Right lobe of liver (tissue), 6 donors: ENCODE measurements around the gene RBMS3. TPM values are rescaled to one million over a fixed set of nuclear protein-coding genes. Genes with fewer than 3 reads are reported as not detected.

Experiments
- ATAC-seq, 4 donors: fragments of 200-7000 bp; cut with Tn5 transposase; one replicate each; pipeline ENCODE4 v1.9.1; 2020; ENCODE audit warnings: mild to moderate bottlenecking in 4 of 4, moderate library complexity in 4 of 4
- DNase-seq, 3 donors: peaks; one replicate each; pipeline ENCODE4 v3.0.0-alpha.2; 2020
- H3K27ac ChIP-seq, 3 donors: fragments of 200-600 bp; one replicate each; pipeline ENCODE4 v1.8.0; 2022
- H3K27me3 ChIP-seq, 2 donors: fragments of 200-600 bp; one replicate each; pipeline ENCODE4 v1.8.0; 2022
- H3K36me3 ChIP-seq, 4 donors: fragments of 200-600 bp; sonication (generic) in 1 of 4; one replicate each; pipeline versions ENCODE4 v1.5.1 to v1.8.0; 2017 to 2022; ENCODE audit warnings: control low read depth in 1 of 4
- H3K4me1 ChIP-seq, 4 donors: fragments of 200-600 bp; sonication (generic) in 1 of 4; one replicate each; pipeline versions ENCODE4 v1.5.1 to v1.8.0; 2017 to 2022; ENCODE audit warnings: control low read depth in 1 of 4
- H3K4me3 ChIP-seq, 3 donors: fragments of 200-600 bp; one replicate each; pipeline ENCODE4 v1.8.0; 2022
- H3K9me3 ChIP-seq, 4 donors: fragments of 200-600 bp; sonication (generic) in 1 of 4; one replicate each; pipeline versions ENCODE4 v1.5.1 to v1.8.0; 2017 to 2022; ENCODE audit warnings: control low read depth in 1 of 4
- POLR2A ChIP-seq: fragments of 450-650 bp; IDR thresholded peaks from one replicate; pipeline ENCODE4 v1.6.1; 2017; ENCODE audit warnings: antibody characterized with exemption, mild to moderate bottlenecking
- WGBS: methylation state at CpG from one replicate; pipeline ENCODE4 v1.1.6; 2018; ENCODE audit warnings: low coverage, low lambda C conversion rate; ENCODE audit not compliant: insufficient coverage; ENCODE audit errors: missing lambda C conversion rate; 5-methylcytosine and 5-hydroxymethylcytosine counted together
- intact Hi-C, 2 donors: fragments of 100-400 bp; cut with DNase I; formaldehyde crosslinking; loops; one replicate each; pipeline versions ENCODE4 v1.11.2 to v1.14.1; 2022
- total RNA-seq, 6 experiments: library from RNA; depleted of rRNA in 2 of 6; stranded (reverse); fragments of >200 nt in 2 of 6; fragmentation: NEBNext Ultra II Directional in 3 of 6; extraction: Animal tissue kit (Norgen Biotek cat#: 25700) in 3 of 6; gene quantifications; one replicate each; pipeline versions ENCODE4 v1.1.0 to v1.2.4, GENCODE V29; 2016 to 2023
- TF ChIP-seq, protein P1 (sequence below), 4 donors: fragments of 200-600 bp in 3 of 4; fragments of 450-650 bp in 1 of 4; IDR thresholded peaks; one replicate each; pipeline versions ENCODE4 v1.5.1 to v1.8.0; 2016 to 2022; ENCODE audit warnings: antibody characterized with exemption in 4 of 4, mild to moderate bottlenecking in 2 of 4
- donor health status: DM: no; HTN: yes; CAD: no.
- donor health status: DM: no; HTN: no; CAD: no.
- donor health status: DM: no; HTN: no; CAD: no.
- donor health status: DM: no; HTN: yes; CAD: no.
- donor health status: DM: no; HTN: yes; CAD: no.

RBMS3 gene
- total RNA-seq, 6 experiments from 2014 or later = 6.3 to 11.5 (median 8.3) TPM

DNA sequence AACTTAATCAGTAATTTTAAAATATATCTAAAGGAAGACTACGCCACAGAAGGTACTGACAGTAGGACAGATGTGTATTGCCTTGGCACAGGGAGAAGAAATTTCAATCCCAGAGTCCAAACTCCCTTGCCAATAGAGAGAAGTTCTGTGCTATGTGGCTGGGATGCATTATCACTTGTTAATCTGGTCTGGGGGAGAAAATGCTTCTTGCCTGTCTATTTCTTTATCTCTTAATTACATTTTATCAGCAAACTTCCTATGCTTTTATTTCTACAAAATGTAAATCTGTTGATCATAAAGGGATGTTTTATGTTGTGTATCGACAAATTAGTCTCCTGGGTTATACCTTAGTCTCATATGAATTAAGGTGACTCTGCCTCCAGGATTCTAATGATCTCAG, 21.7 kb downstream of the RBMS3 start:
- DNase-seq = no peak
- intact Hi-C loops = no loop called here
- Histone ChIP-seq H3K27ac (no peak overlapping the region), H3K4me1 (no peaks in the 10 kb centered on the region), H3K4me3 (no peak overlapping the region), H3K36me3 (no peaks in the 10 kb centered on the region), H3K27me3 (no peaks in the 10 kb centered on the region), H3K9me3 (no peaks in the 10 kb centered on the region)
- ATAC-seq = no peak
- 68% methylated on average over 2 of the region's 2 CpGs for WGBS
- no peak for TF ChIP-seq POLR2A
- TF ChIP-seq, protein P1, sequence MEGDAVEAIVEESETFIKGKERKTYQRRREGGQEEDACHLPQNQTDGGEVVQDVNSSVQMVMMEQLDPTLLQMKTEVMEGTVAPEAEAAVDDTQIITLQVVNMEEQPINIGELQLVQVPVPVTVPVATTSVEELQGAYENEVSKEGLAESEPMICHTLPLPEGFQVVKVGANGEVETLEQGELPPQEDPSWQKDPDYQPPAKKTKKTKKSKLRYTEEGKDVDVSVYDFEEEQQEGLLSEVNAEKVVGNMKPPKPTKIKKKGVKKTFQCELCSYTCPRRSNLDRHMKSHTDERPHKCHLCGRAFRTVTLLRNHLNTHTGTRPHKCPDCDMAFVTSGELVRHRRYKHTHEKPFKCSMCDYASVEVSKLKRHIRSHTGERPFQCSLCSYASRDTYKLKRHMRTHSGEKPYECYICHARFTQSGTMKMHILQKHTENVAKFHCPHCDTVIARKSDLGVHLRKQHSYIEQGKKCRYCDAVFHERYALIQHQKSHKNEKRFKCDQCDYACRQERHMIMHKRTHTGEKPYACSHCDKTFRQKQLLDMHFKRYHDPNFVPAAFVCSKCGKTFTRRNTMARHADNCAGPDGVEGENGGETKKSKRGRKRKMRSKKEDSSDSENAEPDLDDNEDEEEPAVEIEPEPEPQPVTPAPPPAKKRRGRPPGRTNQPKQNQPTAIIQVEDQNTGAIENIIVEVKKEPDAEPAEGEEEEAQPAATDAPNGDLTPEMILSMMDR (IDR thresholded peaks at IDR 0.05) = no peak

DNA sequence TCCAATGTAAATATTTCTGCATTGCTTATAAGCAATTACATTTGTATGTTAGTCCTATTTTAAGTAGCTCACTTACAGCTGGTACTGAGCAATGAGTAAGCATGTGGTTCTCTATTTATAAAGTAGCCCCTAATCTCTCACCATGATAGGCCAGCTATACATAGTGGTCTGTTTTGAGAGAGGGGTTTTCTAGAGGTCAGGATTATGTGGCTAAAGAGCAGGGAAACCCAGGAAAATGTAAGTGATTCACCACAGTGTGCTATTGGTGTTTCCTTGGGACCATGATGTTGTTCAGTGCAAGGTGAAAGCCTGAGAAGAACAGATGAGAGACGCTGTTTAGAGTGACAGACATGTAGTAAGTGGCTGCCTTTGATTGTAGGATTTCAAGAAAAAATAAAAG, 26.4 kb downstream of the RBMS3 start:
- WGBS = 100% methylated on average over 1 of the region's 1 CpG
- no peaks in the 10 kb centered on the region for H3K27me3 ChIP-seq
- intact Hi-C loops = no loop called here

GRCh38 chr3:29310865-29311264, 30.0 kb downstream of the RBMS3 start:
- intact Hi-C loops = no loop called here
- H3K27me3 ChIP-seq = no peaks in the 10 kb centered on the region
- no peak overlapping the region for H3K4me3 ChIP-seq
- ATAC-seq = no peak
- H3K9me3 ChIP-seq = no peaks in the 10 kb centered on the region
- WGBS = 44% methylated on average over 1 of the region's 1 CpG
- H3K36me3 ChIP-seq = no peaks in the 10 kb centered on the region
- H3K4me1 ChIP-seq = no peaks in the 10 kb centered on the region
- TF ChIP-seq POLR2A = no peak
- TF ChIP-seq, protein P1 (IDR thresholded peaks at IDR 0.05) = no peak
- no peak for DNase-seq
- no peak overlapping the region for H3K27ac ChIP-seq

More for the DNA sequence above, 26.4 kb downstream of the RBMS3 start:
- TF ChIP-seq, protein P1 (IDR thresholded peaks at IDR 0.05) = no peak
- TF ChIP-seq POLR2A = no peak
- Histone ChIP-seq H3K4me1 (no peaks in the 10 kb centered on the region), H3K9me3 (no peaks in the 10 kb centered on the region), H3K36me3 (no peaks in the 10 kb centered on the region), H3K4me3 (no peak overlapping the region), H3K27ac (no peak overlapping the region)
- ATAC-seq = no peak
- DNase-seq = no peak

DNA sequence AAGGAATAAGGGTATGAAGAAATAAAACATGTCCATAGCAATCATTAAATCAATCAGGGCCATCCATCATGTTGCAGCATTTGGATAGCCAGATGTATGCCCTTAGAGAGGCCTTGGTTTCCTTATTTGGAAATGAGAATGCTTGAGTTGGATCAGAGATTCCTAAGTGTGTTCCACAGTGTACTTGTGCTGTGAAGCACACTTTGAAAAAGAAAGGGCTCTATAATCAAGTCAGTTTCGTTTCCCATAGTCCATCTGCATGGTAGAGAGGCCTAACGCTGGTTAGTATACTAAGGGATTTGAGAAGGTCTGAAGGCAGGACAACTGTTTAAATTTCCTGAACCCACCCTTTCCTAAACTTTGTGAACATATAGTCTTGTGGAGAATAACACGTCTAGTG, 30.9 kb downstream of the RBMS3 start:
- TF ChIP-seq POLR2A = no peak
- TF ChIP-seq, protein P1 (IDR thresholded peaks at IDR 0.05) = no peak
- ATAC-seq (no peak), DNase-seq (no peak)
- no peaks in the 10 kb centered on the region for H3K9me3 ChIP-seq
- H3K36me3 ChIP-seq = no peaks in the 10 kb centered on the region
- no peak overlapping the region for H3K4me3 ChIP-seq
- H3K27ac ChIP-seq = no peak overlapping the region
- intact Hi-C loops = no loop called here
- 71% methylated on average over 3 of the region's 3 CpGs for WGBS
- no peaks in the 10 kb centered on the region for H3K4me1 ChIP-seq
- no peaks in the 10 kb centered on the region for H3K27me3 ChIP-seq

DNA sequence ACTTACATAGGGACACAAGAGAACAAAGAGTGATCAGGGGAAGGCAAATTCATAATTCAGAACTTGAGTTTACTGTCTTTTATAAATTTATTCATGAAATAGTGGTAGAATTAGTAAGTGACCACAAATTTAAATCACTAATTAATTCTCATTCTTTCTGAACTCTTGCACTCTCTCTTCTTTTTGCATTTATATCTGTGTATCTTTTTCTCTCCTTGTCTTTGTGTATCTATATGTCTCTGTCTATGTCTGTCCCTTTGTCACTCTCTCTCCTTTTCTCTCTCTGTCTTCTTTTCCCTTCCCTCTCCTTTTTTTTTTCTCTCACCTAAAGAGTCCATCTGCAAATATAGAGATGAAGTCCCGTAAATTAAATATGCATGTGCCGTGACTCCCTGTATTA, 31.5 kb downstream of the RBMS3 start:
- intact Hi-C loops = no loop called here
- no peaks in the 10 kb centered on the region for H3K9me3 ChIP-seq
- H3K27ac ChIP-seq = no peak overlapping the region
- DNase-seq (no peak), ATAC-seq (no peak)
- H3K4me1 ChIP-seq = no peaks in the 10 kb centered on the region
- TF ChIP-seq, protein P1 (IDR thresholded peaks at IDR 0.05) = no peak
- TF ChIP-seq POLR2A = no peak
- H3K4me3 ChIP-seq = no peak overlapping the region
- no peaks in the 10 kb centered on the region for H3K27me3 ChIP-seq
- 83% methylated on average over 2 of the region's 2 CpGs for WGBS
- no peaks in the 10 kb centered on the region for H3K36me3 ChIP-seq
